SU-DHL-6 (cell line): Measurements from ENCODE around the gene CLDN6.

Source experiments
- H2AFZ ChIP-seq: fragments of 200-600 bp; sonication (generic); 2 replicates; pipeline ENCODE4 v1.6.1; 2014; ENCODE audit warnings: low read depth, mild to moderate bottlenecking, moderate library complexity, mixed read lengths, antibody characterized with exemption, low read length; ENCODE audit not compliant: severe bottlenecking
- H3F3A ChIP-seq: fragments of 200-600 bp; shearing (Covaris generic); 2 replicates; pipeline ENCODE4 v1.6.0; 2016; ENCODE audit warnings: antibody characterized with exemption, mild to moderate bottlenecking; ENCODE audit not compliant: insufficient read depth
- H3K27ac ChIP-seq: fragments of 200-600 bp; sonication (generic); 2 replicates; pipeline ENCODE4 v1.5.1; 2016; ENCODE audit warnings: low read depth, mild to moderate bottlenecking, low read length, moderate library complexity, mixed read lengths
- H3K27me3 ChIP-seq: fragments of 200-600 bp; sonication (generic), shearing (Covaris generic); 2 replicates; pipeline ENCODE4 v1.6.0; 2014; ENCODE audit warnings: mild to moderate bottlenecking, low read length
- H3K36me3 ChIP-seq: fragments of 200-600 bp; sonication (generic); 2 replicates; pipeline ENCODE4 v1.6.1; 2014; ENCODE audit warnings: mild to moderate bottlenecking, low read length, mixed read lengths
- H3K4me2 ChIP-seq: fragments of 300-600, 200-600 bp; shearing (Covaris generic), sonication (generic); 2 replicates; pipeline ENCODE4 v1.6.0; 2014; ENCODE audit warnings: low read length, low read depth, mild to moderate bottlenecking; ENCODE audit not compliant: poor library complexity, severe bottlenecking
- H3K4me3 ChIP-seq: fragments of 200-600 bp; sonication (generic); 2 replicates; pipeline ENCODE4 v1.5.1; 2014; ENCODE audit warnings: antibody characterized with exemption, low read length, mild to moderate bottlenecking, mixed read lengths; ENCODE audit not compliant: insufficient read depth, poor library complexity, severe bottlenecking
- H3K79me2 ChIP-seq: fragments of 200-600 bp; sonication (generic); 2 replicates; pipeline ENCODE4 v1.6.1; 2014; ENCODE audit warnings: mild to moderate bottlenecking, low read length, moderate library complexity; ENCODE audit not compliant: insufficient read depth
- H3K9ac ChIP-seq: fragments of 200-600 bp; sonication (generic); 2 replicates; pipeline ENCODE4 v1.7.0; 2014; ENCODE audit warnings: mild to moderate bottlenecking, low read length
- H3K9me2 ChIP-seq: fragments of 200-600 bp; sonication (generic); replicated peaks from 2 replicates; pipeline ENCODE4 v1.6.1; 2014; ENCODE audit warnings: low read length; ENCODE audit not compliant: insufficient read depth
- H3K9me3 ChIP-seq: fragments of 200-600 bp; sonication (generic); 2 replicates; pipeline ENCODE4 v1.6.1; 2014; ENCODE audit warnings: low read length, mixed read lengths; ENCODE audit not compliant: insufficient read depth
- H4K20me1 ChIP-seq: fragments of 200-600 bp; sonication (generic); 2 replicates; pipeline ENCODE4 v1.6.1; 2014; ENCODE audit warnings: low read depth, mild to moderate bottlenecking, antibody characterized with exemption, low read length, moderate library complexity, mixed read lengths
- EZH2phosphoT487 ChIP-seq: fragments of 200-600 bp; sonication (generic), shearing (Covaris generic); conservative IDR thresholded peaks from 2 replicates; pipeline ENCODE4 v1.6.1; 2018; ENCODE audit warnings: mild to moderate bottlenecking, antibody characterized with exemption, low read length, moderate library complexity, mixed read lengths
- TF ChIP-seq, protein P1 (sequence below): fragments of 200-600 bp; sonication (generic); IDR thresholded peaks from one replicate; pipeline ENCODE4 v1.5.1; 2017; ENCODE audit warnings: antibody characterized with exemption, mild to moderate bottlenecking, low read length, moderate library complexity; ENCODE audit not compliant: insufficient read depth, poor library complexity, severe bottlenecking

Gene CLDN6

DNA sequence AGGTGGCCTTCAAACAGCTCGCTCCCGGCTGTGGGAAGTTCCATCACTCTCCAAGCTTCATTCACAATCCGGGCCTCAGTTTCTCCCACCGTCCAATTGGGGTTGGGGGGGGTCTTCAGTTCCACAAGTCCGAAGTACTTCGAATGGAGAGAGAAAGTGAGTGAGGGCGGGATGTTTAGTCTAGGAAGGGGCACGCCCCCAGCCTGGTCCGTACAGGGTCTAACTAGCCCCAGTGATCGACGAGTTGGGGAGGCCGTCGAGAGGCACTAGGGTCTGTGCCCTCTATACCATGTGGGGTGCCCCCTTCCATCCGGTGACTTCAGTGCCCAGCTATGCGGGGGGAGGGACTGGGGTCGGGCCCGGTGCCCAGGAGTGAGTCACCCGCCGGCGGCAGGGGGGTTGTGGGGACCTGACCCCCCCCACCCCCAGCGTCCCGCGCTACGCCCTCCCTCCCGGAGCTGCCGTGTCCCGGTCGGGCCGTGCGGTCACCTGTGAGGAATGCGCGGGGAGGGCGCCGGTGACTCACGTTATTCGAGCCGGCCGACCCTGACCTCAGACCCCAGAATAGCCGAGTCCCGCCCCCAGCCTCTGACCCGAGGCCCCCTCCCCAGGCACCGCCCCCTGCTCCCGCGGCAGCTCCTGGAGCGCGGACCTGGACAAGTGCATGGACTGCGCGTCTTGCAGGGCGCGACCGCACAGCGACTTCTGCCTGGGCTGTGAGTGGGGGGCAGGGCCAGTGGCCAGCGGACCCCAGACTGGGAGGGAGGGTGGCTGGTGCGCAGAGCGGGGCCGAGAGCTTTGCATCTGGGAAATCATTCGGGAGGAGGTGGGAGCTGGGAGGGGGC lies 2.8 kb upstream of the CLDN6 start:
- H3K27me3 ChIP-seq: no peaks in the 10 kb centered on the region
- peak overlapping the region; percentile 97 for H3K4me2 ChIP-seq
- H3K36me3 ChIP-seq: no peaks in the 10 kb centered on the region
- peak overlapping the region; percentile 68 for H3K9ac ChIP-seq
- H3K9me2 ChIP-seq: no peaks in the 10 kb centered on the region
- no peaks in the 10 kb centered on the region for H3K79me2 ChIP-seq
- H3K27ac ChIP-seq: peak overlapping the region; percentile 40
- peak overlapping the region; percentile 21 for H2AFZ ChIP-seq
- no peaks in the 10 kb centered on the region for H4K20me1 ChIP-seq
- H3K9me3 ChIP-seq: no peaks in the 10 kb centered on the region
- peak overlapping the region; percentile 65 for H3K4me3 ChIP-seq
- H3F3A ChIP-seq: peaks cover 18% of the 10 kb centered on the region
- TF ChIP-seq, protein P1, sequence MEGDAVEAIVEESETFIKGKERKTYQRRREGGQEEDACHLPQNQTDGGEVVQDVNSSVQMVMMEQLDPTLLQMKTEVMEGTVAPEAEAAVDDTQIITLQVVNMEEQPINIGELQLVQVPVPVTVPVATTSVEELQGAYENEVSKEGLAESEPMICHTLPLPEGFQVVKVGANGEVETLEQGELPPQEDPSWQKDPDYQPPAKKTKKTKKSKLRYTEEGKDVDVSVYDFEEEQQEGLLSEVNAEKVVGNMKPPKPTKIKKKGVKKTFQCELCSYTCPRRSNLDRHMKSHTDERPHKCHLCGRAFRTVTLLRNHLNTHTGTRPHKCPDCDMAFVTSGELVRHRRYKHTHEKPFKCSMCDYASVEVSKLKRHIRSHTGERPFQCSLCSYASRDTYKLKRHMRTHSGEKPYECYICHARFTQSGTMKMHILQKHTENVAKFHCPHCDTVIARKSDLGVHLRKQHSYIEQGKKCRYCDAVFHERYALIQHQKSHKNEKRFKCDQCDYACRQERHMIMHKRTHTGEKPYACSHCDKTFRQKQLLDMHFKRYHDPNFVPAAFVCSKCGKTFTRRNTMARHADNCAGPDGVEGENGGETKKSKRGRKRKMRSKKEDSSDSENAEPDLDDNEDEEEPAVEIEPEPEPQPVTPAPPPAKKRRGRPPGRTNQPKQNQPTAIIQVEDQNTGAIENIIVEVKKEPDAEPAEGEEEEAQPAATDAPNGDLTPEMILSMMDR: no peak

DNA sequence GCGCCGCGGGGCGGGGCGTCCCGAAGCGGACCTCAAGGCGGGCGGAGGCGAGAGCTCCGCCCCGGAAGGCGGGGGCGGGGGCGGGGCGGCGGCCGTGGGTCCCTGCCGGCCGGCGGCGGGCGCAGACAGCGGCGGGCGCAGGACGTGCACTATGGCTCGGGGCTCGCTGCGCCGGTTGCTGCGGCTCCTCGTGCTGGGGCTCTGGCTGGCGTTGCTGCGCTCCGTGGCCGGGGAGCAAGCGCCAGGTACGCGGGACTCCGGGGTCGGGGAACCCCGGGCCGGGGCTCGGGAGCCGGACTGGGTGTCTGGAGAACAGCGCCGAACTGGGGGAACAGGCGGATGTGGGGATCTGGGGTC lies 2.2 kb upstream of the CLDN6 start, which contains the start of gene TNFRSF12A:
Gene TNFRSF12A (plus strand): TSS at position 122 of the 357 bp plus-strand sequence. CDS start 30 bp downstream, at position 152.
- no peaks in the 10 kb centered on the region for H3K36me3 ChIP-seq
- no peaks in the 10 kb centered on the region for H3K27me3 ChIP-seq
- TF ChIP-seq, protein P1: no peak
- no peak for TF ChIP-seq EZH2phosphoT487
- peak within 1 kb of the TSS; percentile 65 for H3K4me3 ChIP-seq
- peak within 1 kb of the TSS; percentile 97 for H3K4me2 ChIP-seq
- peaks cover 18% of the 10 kb centered on the region for H3F3A ChIP-seq
- no peaks in the 10 kb centered on the region for H4K20me1 ChIP-seq
- H3K9me3 ChIP-seq: no peaks in the 10 kb centered on the region
- H3K27ac ChIP-seq: peak within 1 kb of the TSS; percentile 40
- no peaks in the 10 kb centered on the region for H3K9me2 ChIP-seq
- peak within 1 kb of the TSS; percentile 68 for H3K9ac ChIP-seq
- peak within 1 kb of the TSS; percentile 21 for H2AFZ ChIP-seq
- no peaks in the 10 kb centered on the region for H3K79me2 ChIP-seq

GRCh38 chr16:3019594-3020246 lies 1.7 kb upstream of the CLDN6 start:
- no peak overlapping the region for H2AFZ ChIP-seq
- H3K36me3 ChIP-seq: no peaks in the 10 kb centered on the region
- H3K9me3 ChIP-seq: no peaks in the 10 kb centered on the region
- H3K9ac ChIP-seq: peak overlapping the region; percentile 68; the same call in 1 of the 2 replicates
- no peaks in the 10 kb centered on the region for H3K27me3 ChIP-seq
- H3K27ac ChIP-seq: no peak overlapping the region
- H4K20me1 ChIP-seq: no peaks in the 10 kb centered on the region
- H3K9me2 ChIP-seq: no peaks in the 10 kb centered on the region
- peak overlapping the region; percentile 65 for H3K4me3 ChIP-seq
- TF ChIP-seq EZH2phosphoT487: no peak
- TF ChIP-seq, protein P1: no peak
- peak overlapping the region; percentile 97 for H3K4me2 ChIP-seq
- no peaks in the 10 kb centered on the region for H3K79me2 ChIP-seq
- peaks cover 18% of the 10 kb centered on the region for H3F3A ChIP-seq
